Measurements from ENCODE around the gene VIL1.

VIL1 gene

DNA sequence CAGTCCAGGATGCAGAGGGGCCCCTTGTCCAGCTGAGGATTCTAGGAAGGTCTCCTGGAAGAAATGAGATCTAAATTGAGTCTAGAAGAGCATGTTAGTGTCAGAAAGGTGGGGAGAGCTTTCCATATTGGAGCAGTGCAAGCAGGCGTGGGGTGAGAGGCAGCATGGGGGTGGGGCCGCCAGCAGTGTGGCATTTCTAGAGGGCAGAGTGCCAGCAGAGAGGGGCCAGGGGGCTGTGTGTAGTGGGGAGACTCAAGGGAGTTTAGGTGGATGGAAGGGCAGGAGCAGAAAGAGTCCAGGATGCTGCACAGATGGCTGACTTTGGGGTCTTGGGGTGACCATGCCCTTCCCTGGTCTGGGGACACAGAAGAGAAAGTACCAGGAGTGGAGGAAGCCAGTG is 2.1 kb downstream of the VIL1 start:
- TF ChIP-seq CTCF (IDR thresholded peaks at IDR 0.05): no peak
- H3K27ac Mint-ChIP-seq: no peak overlapping the region
- peaks cover 18% of the 10 kb centered on the region for H3K4me1 Mint-ChIP-seq
- H3K4me3 Mint-ChIP-seq: no peak overlapping the region
- no peaks in the 10 kb centered on the region for H3K9me3 Mint-ChIP-seq
- DNase-seq: no peak
- no peaks in the 10 kb centered on the region for H3K36me3 Mint-ChIP-seq (ENCODE audit: low read depth)
- H3K27me3 Mint-ChIP-seq (ENCODE audit: low read depth, poor library complexity): peaks cover 42% of the 10 kb centered on the region

DNA sequence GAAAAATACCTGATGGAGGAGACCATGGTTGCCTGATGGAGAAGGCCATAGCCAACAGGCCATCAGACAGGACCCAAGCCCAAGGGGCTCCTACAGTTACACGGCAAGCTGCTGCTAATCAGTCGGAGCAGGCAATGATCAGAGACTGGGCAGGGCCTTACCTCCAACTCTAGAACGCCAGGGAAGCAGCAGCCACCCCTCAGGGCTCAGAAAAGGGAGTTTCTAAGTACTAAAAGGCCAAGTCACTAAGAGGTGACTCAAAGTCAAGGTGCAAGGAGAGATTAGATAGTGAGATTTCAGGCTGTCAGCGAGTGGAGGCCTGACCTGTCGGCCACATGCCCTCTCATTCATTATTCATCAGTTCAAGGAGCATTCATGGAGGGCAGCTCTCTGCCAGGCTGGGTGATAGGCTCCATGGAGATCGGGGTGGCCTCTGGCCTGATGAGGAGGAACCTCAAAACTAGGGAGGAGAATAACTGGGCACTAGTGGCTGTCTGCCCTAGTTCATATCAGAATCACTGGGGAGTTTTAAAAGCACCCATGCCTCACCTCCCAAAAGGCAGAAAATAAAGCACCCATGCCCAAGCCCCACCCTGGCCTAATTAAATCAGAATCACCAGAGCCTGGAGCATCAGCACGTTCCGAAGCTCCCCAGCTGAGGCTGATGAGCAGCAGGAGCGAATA is 3.6 kb downstream of the VIL1 start:
- no peaks in the 10 kb centered on the region for H3K36me3 Mint-ChIP-seq (ENCODE audit: low read depth)
- no peaks in the 10 kb centered on the region for H3K9me3 Mint-ChIP-seq
- no peak overlapping the region for H3K4me3 Mint-ChIP-seq
- H3K4me1 Mint-ChIP-seq: peaks cover 13% of the 10 kb centered on the region
- no peak overlapping the region for H3K27ac Mint-ChIP-seq
- no peak for TF ChIP-seq CTCF (IDR thresholded peaks at IDR 0.05)
- DNase-seq: no peak
- H3K27me3 Mint-ChIP-seq (ENCODE audit: low read depth, poor library complexity): peaks cover 37% of the 10 kb centered on the region

- DNase-seq: no peak
- H3K9me3 Mint-ChIP-seq: no peaks in the 10 kb centered on the region
- no peak overlapping the region for H3K27ac Mint-ChIP-seq
- H3K27me3 Mint-ChIP-seq (ENCODE audit: low read depth, poor library complexity): peaks cover 46% of the 10 kb centered on the region
- peaks cover 7% of the 10 kb centered on the region for H3K4me1 Mint-ChIP-seq
- no peaks in the 10 kb centered on the region for H3K36me3 Mint-ChIP-seq (ENCODE audit: low read depth)
- no peak for TF ChIP-seq CTCF (IDR thresholded peaks at IDR 0.05)
- H3K4me3 Mint-ChIP-seq: no peak overlapping the region
These were observed 4.7 kb downstream of the VIL1 start for GRCh38 chr2:218423584-218423983.

DNA sequence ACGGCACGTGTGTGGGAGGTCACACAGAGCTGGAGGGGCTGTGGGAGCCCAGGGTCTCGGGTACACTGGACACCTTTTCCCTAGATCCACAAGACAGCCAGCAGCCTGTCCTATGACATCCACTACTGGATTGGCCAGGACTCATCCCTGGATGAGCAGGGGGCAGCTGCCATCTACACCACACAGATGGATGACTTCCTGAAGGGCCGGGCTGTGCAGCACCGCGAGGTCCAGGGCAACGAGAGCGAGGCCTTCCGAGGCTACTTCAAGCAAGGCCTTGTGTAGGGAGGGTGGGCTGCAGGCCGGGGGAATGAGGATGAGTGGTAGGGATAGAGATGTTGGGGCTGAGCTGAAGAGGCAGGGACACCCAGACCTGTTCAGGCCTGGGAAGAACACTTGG is 6.6 kb downstream of the VIL1 start:
- Mint-ChIP-seq H3K4me1 (no peaks in the 10 kb centered on the region), H3K4me3 (no peak overlapping the region), H3K9me3 (no peaks in the 10 kb centered on the region), H3K27ac (no peak overlapping the region), H3K36me3 (ENCODE audit: low read depth) (no peaks in the 10 kb centered on the region), H3K27me3 (ENCODE audit: low read depth, poor library complexity) (peaks cover 41% of the 10 kb centered on the region)
- no peak for DNase-seq
- no peak for TF ChIP-seq CTCF (IDR thresholded peaks at IDR 0.05)

DNA sequence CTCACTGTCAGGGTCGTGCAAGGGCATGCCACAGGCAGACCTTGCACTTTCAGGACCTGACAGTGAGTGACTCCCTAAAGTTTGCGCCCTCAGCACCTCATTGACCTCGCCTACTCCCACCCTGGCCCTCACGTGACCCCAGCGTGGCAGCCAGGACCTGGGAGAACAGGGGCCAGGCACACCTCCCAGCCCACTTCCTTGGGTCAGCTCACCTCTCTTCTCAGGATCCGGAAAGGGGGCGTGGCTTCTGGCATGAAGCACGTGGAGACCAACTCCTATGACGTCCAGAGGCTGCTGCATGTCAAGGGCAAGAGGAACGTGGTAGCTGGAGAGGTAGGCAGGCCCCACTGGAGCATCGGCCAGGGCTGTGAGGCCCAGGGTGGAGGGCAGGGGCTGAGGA is 8.8 kb downstream of the VIL1 start:
- no peak overlapping the region for H3K27ac Mint-ChIP-seq
- no peaks in the 10 kb centered on the region for H3K4me1 Mint-ChIP-seq
- H3K4me3 Mint-ChIP-seq: no peak overlapping the region
- no peaks in the 10 kb centered on the region for H3K36me3 Mint-ChIP-seq (ENCODE audit: low read depth)
- H3K27me3 Mint-ChIP-seq (ENCODE audit: low read depth, poor library complexity): peaks cover 43% of the 10 kb centered on the region
- no peak for TF ChIP-seq CTCF (IDR thresholded peaks at IDR 0.05)
- DNase-seq: peak; percentile 26
- no peaks in the 10 kb centered on the region for H3K9me3 Mint-ChIP-seq

GRCh38 chr2:218428846-218429558 is 10.1 kb downstream of the VIL1 start:
- no peaks in the 10 kb centered on the region for H3K36me3 Mint-ChIP-seq (ENCODE audit: low read depth)
- H3K4me1 Mint-ChIP-seq: no peaks in the 10 kb centered on the region

More at GRCh38 chr2:218428846-218429558, 10.1 kb downstream of the VIL1 start:
- Mint-ChIP-seq H3K4me3 (no peak overlapping the region), H3K9me3 (no peaks in the 10 kb centered on the region), H3K27ac (no peak overlapping the region), H3K27me3 (ENCODE audit: low read depth, poor library complexity) (peaks cover 40% of the 10 kb centered on the region)
- DNase-seq: no peak
- TF ChIP-seq CTCF (IDR thresholded peaks at IDR 0.05): no peak
